GM18870 (cell line): ENCODE measurements around the gene AFF3.
"Not testable (repeated sequence)": the region's sequence is repeated elsewhere in the genome, so short reads cannot be mapped to it uniquely, and the experiment has no call there.

ENCODE experiments used
- ATAC-seq: cut with Tn5 transposase; IDR thresholded peaks from one replicate; pipeline ENCODE4 v1.9.1; 2021; ENCODE audit warnings: moderate library complexity; ENCODE audit not compliant: unreplicated experiment

The AFF3 gene

DNA sequence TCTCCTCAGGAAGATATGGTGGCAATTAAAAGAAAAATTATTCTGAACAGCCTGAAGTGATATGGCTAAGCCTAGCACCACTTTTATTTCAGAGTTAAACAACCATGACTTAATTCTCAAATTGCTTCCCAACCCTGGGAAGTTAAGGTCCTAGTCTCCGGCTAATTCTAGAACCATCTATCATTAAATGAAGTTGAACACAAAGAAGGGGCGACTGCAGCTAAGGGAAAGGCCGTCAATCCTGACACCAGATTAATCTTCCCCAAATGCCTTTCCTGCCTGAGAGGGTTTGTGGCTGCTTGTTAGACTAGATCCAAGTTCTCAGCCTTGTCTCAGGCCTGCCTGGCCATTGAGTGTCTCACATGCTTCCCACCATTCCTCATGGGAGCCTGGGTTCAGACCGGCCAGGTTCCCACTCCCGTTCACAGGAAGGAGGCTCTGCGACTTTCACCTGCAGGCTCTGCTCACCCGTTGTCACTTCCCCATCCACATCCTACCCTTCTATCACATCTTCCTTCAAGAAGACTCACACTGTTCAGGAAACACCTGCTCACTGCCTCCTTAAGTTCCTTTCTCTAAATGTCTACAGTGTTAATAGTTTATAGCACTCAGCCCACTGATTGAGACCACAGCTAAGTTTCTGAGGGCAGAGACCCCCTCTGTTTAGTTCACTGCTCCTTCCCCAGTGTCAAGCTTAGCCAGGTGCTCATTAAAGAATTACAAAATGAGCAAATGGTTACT, 369.6 kb downstream of the AFF3 start:
- ATAC-seq = no peak

DNA sequence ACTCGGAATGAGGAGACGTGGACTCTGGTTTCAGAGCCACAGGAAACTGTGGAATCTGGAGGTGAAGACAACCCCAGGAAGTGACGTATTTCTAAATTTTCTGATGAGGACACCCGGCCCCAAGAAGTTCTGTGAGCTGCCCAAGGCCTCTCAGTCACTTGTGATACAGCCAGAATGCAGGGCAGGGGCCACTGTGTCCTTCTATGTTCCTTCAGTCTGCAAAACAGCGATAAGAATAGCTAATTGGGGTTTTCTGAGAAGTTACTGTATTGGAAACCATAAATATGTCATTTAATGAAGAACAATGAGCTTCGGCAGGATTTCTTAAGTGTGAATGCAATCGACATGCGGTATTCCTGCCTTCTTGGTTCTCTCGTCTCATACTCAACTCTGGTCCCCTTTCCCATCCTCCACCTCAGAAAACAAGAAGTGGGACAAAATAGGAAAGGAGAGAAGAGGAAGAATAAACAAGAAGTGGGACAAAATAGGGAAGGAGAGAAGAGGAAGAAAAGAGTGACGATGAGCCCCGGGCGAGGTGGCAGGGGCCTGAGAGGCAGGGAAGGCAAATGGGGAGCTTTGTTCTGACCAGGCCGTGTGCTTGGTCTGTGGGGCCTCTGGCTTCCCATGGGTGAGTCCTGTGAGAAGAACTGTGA, 370.6 kb downstream of the AFF3 start:
- no peak for ATAC-seq

DNA sequence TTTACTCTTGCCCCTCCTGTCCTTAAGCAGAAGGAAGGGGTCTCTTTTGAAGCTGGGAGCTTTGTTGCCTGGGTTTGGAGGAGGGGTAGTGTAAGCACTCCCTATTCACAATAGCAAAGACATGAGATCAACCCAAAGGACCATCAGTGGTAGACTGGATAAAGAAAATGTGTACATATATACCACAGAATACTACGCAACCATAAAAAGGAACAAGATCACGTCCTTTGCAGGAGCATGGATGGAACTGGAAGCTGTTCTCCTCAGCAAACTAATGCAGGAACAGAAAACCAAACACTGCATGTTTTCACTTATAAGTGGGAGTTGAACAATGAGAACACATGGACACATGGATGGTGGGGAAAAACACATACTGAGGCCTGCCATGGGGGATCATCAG, 371.5 kb downstream of the AFF3 start:
- no peak for ATAC-seq

DNA sequence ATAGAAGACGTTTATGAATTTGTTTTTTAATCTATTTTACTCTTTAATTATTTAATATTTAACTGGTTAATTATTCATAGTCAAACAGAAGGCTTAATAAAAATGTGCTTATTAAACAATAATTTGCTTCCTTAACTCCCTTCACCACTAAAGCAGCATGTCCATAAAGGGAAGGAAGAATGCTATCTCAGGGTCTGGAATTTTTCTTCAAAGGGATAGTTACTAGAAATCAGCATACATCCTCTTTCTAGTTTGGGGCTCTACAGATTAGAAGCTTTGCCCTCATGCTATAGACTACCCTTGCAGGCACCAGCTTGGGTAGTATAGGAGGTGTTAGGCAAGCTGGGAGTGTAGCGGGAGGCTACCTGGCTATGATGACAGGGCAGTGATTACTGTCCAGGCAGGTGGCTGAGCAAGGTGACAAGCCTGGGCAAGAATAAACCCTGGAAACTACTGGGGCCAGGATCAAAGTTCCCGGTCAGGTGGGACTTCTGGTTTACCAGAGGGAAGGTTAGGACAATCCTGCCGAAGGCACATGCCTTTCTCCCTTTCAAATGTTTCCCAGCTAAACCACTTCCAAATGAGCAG, 376.6 kb downstream of the AFF3 start:
- ATAC-seq = no peak

DNA sequence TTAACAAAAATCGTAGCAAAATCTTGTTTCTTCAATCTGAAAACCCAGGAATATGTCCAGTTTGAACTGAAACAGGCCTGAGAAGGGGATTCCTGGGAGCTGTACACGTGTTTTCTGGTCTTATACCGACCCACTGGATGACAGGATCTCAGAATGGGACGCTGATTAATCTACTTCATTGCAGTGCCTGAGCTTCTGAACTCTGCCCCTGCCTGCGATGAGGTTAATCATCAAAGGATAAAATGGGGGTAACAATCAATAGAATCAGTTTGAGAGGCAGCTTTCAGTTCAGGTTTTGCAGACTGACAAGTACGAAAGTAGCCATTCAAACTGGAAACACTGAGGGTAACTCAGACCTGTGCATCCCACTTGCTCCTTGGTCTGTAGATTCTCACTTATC, 378.6 kb downstream of the AFF3 start:
- no peak for ATAC-seq

DNA sequence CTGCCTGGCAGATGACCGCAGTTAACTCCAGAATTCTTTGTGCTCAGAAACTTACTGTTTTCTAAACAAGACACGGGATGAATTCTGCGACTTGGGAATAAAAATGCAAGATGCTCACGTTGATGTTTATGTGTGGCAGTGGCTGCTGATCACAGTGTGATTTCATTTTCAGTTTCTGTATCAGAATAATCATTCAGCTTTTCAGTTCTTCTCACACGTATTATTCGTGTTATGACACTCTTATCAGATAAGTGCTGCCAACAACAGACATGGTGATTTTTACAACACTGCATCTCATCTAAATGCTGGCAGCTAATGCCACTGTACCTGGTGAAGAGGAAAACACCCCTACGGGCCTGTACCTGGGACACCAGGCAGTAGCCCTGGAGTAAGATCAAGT, 379.7 kb downstream of the AFF3 start:
- no peak for ATAC-seq

DNA sequence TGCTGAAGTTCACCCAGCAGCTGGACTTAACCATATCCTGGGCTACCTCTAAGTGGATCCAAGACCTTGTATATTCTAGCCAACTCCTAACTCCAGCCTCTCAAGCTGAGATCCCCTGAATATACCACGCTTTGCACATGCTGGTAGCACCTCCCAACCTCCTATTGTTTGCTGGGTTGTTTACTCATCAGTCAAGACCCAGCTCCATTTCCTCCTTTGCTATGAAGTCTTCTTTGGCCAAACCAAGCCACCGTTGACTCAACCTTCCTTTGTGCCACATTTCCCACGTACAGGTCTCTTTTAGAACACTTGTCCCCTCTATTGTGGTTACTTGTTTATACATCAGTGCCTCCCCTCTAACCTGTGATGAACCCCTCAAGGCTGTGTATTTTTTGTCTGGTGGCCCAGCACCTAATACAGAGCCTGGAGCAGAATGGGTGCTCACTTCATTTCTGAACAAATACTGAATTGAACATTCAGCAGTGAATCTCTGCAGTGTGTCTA, 384.7 kb downstream of the AFF3 start:
- no peak for ATAC-seq

GRCh38 chr2:99756059-99756458, 386.3 kb downstream of the AFF3 start:
- ATAC-seq = no peak

DNA sequence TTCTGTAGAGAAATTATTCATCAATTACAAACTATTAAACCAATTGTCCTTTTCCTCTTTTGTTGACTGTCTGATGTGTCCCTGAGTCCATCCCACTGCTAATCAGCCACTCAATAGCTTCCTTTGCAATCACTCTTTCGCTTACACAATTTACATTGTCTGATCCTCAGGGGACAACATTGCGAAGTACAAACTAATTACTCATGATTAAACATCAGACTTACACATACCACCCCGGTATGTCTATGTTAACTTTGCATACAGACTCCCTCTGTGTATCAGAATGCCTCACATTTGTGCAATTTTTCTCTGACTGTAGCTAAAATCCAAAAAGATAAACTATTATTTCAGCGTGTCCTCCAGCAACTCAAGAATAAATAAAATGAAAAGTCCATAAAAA, 388.2 kb downstream of the AFF3 start:
- no peak for ATAC-seq

GRCh38 chr2:99753505-99753904, 388.9 kb downstream of the AFF3 start:
- ATAC-seq = no peak

GRCh38 chr2:99748344-99748743, 394.0 kb downstream of the AFF3 start:
- ATAC-seq = no peak

- no peak for ATAC-seq
These were observed 394.5 kb downstream of the AFF3 start for GRCh38 chr2:99747842-99748241.

- ATAC-seq = no peak
These were observed 399.2 kb downstream of the AFF3 start for GRCh38 chr2:99743146-99743545.

DNA sequence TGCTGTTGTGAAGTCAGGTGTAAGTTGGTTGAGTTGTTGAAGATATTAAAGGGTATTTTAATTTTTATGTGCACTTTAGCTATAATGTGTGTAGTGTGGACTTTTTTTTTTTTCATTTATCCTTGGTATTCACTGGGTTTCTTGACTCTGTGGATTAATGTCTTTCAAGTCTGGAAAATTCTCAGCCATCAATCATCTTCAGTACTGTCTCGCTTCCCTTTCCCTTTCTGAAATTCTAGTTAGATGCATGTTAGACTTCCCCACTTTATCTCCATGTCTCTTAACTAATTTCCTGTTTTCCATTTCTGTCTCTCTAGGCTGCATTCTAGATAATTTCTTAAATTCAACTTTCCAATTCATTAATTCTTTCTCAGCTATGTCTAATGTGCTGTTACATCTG, 404.9 kb downstream of the AFF3 start:
- ATAC-seq = no peak

- ATAC-seq = no peak
These were observed 406.6 kb downstream of the AFF3 start for GRCh38 chr2:99735753-99736152.

DNA sequence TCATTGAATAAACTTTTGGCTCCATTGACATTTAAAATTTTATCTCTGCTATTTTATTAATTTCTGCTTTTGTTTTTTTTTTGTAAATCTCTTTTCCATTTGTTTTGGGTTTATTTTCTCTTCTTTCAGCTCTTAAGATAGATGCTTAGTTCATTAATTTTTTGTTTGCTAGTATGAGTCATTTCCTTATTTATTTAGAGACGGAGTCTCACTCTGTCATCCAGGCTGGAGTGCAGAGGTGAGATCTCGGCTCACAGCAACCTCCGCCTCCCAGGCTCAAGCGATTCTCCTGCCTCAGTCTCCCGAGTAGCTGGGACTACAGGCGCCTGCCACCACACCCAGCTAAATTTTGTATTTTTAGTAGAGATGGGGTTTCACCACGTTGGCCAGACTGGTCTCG, 407.1 kb downstream of the AFF3 start:
- ATAC-seq = not testable (repeated sequence)

GRCh38 chr2:99734236-99734635, 408.2 kb downstream of the AFF3 start:
- no peak for ATAC-seq

GRCh38 chr2:99729104-99730025, 413.0 kb downstream of the AFF3 start:
- ATAC-seq = no peak

- ATAC-seq = no peak
These were observed 414.2 kb downstream of the AFF3 start for GRCh38 chr2:99728166-99728565.

GRCh38 chr2:99727199-99727598, 415.2 kb downstream of the AFF3 start:
- ATAC-seq = no peak

DNA sequence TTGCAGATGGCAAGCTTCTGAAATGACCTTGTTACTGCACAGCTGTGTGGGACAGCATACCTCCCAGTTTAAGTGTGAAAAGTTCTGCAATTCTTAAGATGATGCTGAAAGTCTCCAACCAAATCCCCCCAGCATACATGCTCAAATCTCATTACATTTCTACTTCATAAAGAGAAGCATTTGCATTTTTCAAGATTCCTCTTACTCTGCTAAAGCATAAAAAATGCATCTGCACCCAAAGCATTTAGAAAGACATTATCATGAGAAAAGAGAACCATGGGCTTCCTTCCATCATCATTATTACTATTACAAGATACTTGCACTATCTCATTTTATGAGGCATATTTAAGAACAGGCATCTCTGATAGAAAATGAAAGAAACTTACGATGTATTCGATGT, 415.7 kb downstream of the AFF3 start:
- ATAC-seq = no peak
